Peyer's patch (tissue), 4 donors: ENCODE measurements around the gene INPP5A.

Experiments
- CTCF ChIP-seq, 6 experiments: fragments of 450-650 bp in 4 of 6; fragments of 200-600 bp in 2 of 6; sonication (generic) in 1 of 6; IDR thresholded peaks; one replicate each; pipeline ENCODE4 v1.5.1; 2017 to 2019; ENCODE audit warnings: antibody characterized with exemption in 6 of 6, mild to moderate bottlenecking in 3 of 6, moderate library complexity in 1 of 6
- POLR2A ChIP-seq, 2 donors: fragments of 450-650 bp; IDR thresholded peaks; one replicate each; pipeline ENCODE4 v1.5.1; 2017; ENCODE audit warnings: antibody characterized with exemption in 2 of 2, mild to moderate bottlenecking in 2 of 2, moderate library complexity in 2 of 2

- TF ChIP-seq CTCF (IDR thresholded peaks at IDR 0.05) (no peak), POLR2A (IDR thresholded peaks at IDR 0.05) (no peak)
These were observed 103.8 kb downstream of the INPP5A start for GRCh38 chr10:132641401-132641800.
